IMR-90 (cell line): ENCODE data around the gene NUP210. TPM values are rescaled to one million over a fixed set of nuclear protein-coding genes. Genes with fewer than 3 reads are reported as not detected.

Experiments
- ATAC-seq: fragments of 200-7000 bp; cut with Tn5 transposase; 2 replicates; pipeline ENCODE4 v1.9.1; 2020; ENCODE audit warnings: low read depth, mild to moderate bottlenecking, moderate library complexity
- BruUV-seq: library from RNA; stranded (reverse); fragments of 400-500 nt; replicated peaks from 2 replicates; lab custom pipeline; 2021; lab: Mats Ljungman, UMichigan
- CTCF ChIA-PET: fragments of 300-600 bp; formaldehyde crosslinking; extraction: SDS; loops from one replicate; lab custom pipeline; 2021; ENCODE audit warnings: antibody characterized with exemption; lab: Yijun Ruan, JAX
- POLR2A ChIA-PET: fragments of 300-600 bp; sonication (Branson Sonifier 250); formaldehyde crosslinking; loops from one replicate; lab custom pipeline; 2022; ENCODE audit warnings: antibody characterized with exemption; ENCODE audit not compliant: unreplicated experiment; lab: Charles Lee
- DNase-seq: peaks from one replicate; pipeline ENCODE4 v3.0.0; 2013
- H2AFZ ChIP-seq: replicated peaks from 2 replicates; pipeline ENCODE3; 2013; ENCODE audit warnings: low read length, mild to moderate bottlenecking; ENCODE audit not compliant: poor library complexity
- H2AK5ac ChIP-seq: 2 replicates; pipeline ENCODE4 v1.6.1; 2013; ENCODE audit warnings: low read depth, low read length, inconsistent platforms
- H2AK9ac ChIP-seq: replicated peaks from 2 replicates; pipeline ENCODE3; 2013; ENCODE audit warnings: mild to moderate bottlenecking, low read depth, low read length, moderate library complexity; ENCODE audit not compliant: poor library complexity
- H2BK120ac ChIP-seq: 2 replicates; pipeline ENCODE4 v1.6.1; 2013; ENCODE audit warnings: low read depth, low read length, inconsistent platforms
- H2BK15ac ChIP-seq: 3 replicates; pipeline ENCODE4 v1.6.1; 2013; ENCODE audit warnings: low read depth, low read length, inconsistent platforms
- H2BK20ac ChIP-seq: 2 replicates; pipeline ENCODE4 v1.6.1; 2013; ENCODE audit warnings: low read depth, mild to moderate bottlenecking, inconsistent platforms, low read length, moderate library complexity
- H2BK5ac ChIP-seq: 2 replicates; pipeline ENCODE4 v1.6.1; 2013; ENCODE audit warnings: mild to moderate bottlenecking, low read depth, low read length, inconsistent platforms; ENCODE audit not compliant: poor library complexity, severe bottlenecking
- H3K14ac ChIP-seq: replicated peaks from 2 replicates; pipeline ENCODE4 v1.6.1; 2013; ENCODE audit warnings: low read depth, low read length, inconsistent platforms
- H3K18ac ChIP-seq: 2 replicates; pipeline ENCODE4 v1.6.1; 2013; ENCODE audit warnings: low read depth, low read length, control low read depth
- H3K23ac ChIP-seq: 2 replicates; pipeline ENCODE4 v1.6.1; 2013; ENCODE audit warnings: low read depth, low read length, inconsistent platforms
- H3K27ac ChIP-seq: 2 replicates; pipeline ENCODE4 v1.5.1; 2013; ENCODE audit warnings: mild to moderate bottlenecking, control low read depth, low read length; ENCODE audit not compliant: insufficient read depth
- H3K27me3 ChIP-seq: 2 replicates; pipeline ENCODE4 v1.6.1; 2013; ENCODE audit warnings: low read length; ENCODE audit not compliant: control insufficient read depth, insufficient read depth
- H3K36me3 ChIP-seq: 2 replicates; pipeline ENCODE4 v1.6.1; 2013; ENCODE audit warnings: low read length, mixed read lengths; ENCODE audit not compliant: control insufficient read depth, insufficient read depth
- H3K4ac ChIP-seq: 2 replicates; pipeline ENCODE4 v1.6.1; 2013; ENCODE audit warnings: low read depth, low read length, inconsistent platforms
- H3K4me1 ChIP-seq: 2 replicates; pipeline ENCODE4 v1.6.1; 2013; ENCODE audit warnings: low read length, mixed read lengths; ENCODE audit not compliant: control insufficient read depth, insufficient read depth
- H3K4me2 ChIP-seq: 2 replicates; pipeline ENCODE4 v1.6.1; 2013; ENCODE audit warnings: low read depth, mild to moderate bottlenecking, control low read depth, low read length, moderate library complexity
- H3K4me3 ChIP-seq: 2 replicates; pipeline ENCODE4 v1.5.1; 2013; ENCODE audit warnings: low read depth, mild to moderate bottlenecking, control low read depth, low read length, moderate library complexity; ENCODE audit not compliant: insufficient read depth
- H3K56ac ChIP-seq: 2 replicates; pipeline ENCODE4 v1.6.1; 2013; ENCODE audit warnings: low read length, inconsistent platforms; ENCODE audit not compliant: insufficient read depth; ENCODE audit errors: extremely low read depth
- H3K79me1 ChIP-seq, 2 experiments: 2 replicates each; pipeline ENCODE4 v1.6.1; 2013; ENCODE audit warnings: low read length in 2 of 2, inconsistent platforms in 1 of 2, low read depth in 1 of 2
- H3K9ac ChIP-seq: 2 replicates; pipeline ENCODE4 v1.6.1; 2013; ENCODE audit warnings: low read depth, low read length, control low read depth
- H3K9me1 ChIP-seq: 2 replicates; pipeline ENCODE4 v1.6.1; 2013; ENCODE audit warnings: low read length, inconsistent platforms; ENCODE audit not compliant: insufficient read depth
- H3K9me3 ChIP-seq: 2 replicates; pipeline ENCODE4 v1.6.1; 2013; ENCODE audit warnings: low read length; ENCODE audit not compliant: control insufficient read depth, insufficient read depth
- H4K20me1 ChIP-seq: 2 replicates; pipeline ENCODE4 v1.6.1; 2013; ENCODE audit warnings: low read length, inconsistent platforms; ENCODE audit not compliant: insufficient read depth
- H4K5ac ChIP-seq: 2 replicates; pipeline ENCODE4 v1.6.1; 2013; ENCODE audit warnings: mild to moderate bottlenecking, low read depth, low read length, control low read depth
- H4K8ac ChIP-seq, 2 experiments: 2 replicates each; pipeline ENCODE4 v1.6.1; 2013; ENCODE audit warnings: low read depth in 2 of 2, low read length in 2 of 2, control low read depth in 1 of 2, inconsistent platforms in 1 of 2
- H4K91ac ChIP-seq: 2 replicates; pipeline ENCODE4 v1.6.1; 2013; ENCODE audit warnings: low read depth, low read length, inconsistent platforms; ENCODE audit not compliant: insufficient read depth
- CEBPB ChIP-seq: IDR thresholded peaks from 2 replicates; pipeline ENCODE4 v1.6.1; 2012; ENCODE audit warnings: low read depth, low read length, improper control_type of control experiment
- FOS ChIP-seq: fragments of 150-350 bp; IDR thresholded peaks from 2 replicates; pipeline ENCODE4 v1.6.1; 2016; ENCODE audit warnings: low read depth, low read length
- MXI1 ChIP-seq: IDR thresholded peaks from 2 replicates; pipeline ENCODE4 v1.6.1; 2012; ENCODE audit warnings: low read depth, mild to moderate bottlenecking, low read length, moderate library complexity, borderline replicate concordance
- NFE2L2 ChIP-seq: fragments of 150-350 bp; IDR thresholded peaks from 2 replicates; pipeline ENCODE4 v1.6.1; 2016; ENCODE audit warnings: low read depth, mild to moderate bottlenecking, low read length
- RAD21 ChIP-seq: IDR thresholded peaks from 2 replicates; pipeline ENCODE4 v1.6.1; 2012; ENCODE audit warnings: low read length, improper control_type of control experiment
- RCOR1 ChIP-seq: IDR thresholded peaks from 2 replicates; pipeline ENCODE4 v1.6.1; 2012; ENCODE audit warnings: mild to moderate bottlenecking, low read length, improper control_type of control experiment; ENCODE audit not compliant: insufficient replicate concordance
- RFX5 ChIP-seq: IDR thresholded peaks from 2 replicates; pipeline ENCODE4 v1.8.0; 2012; ENCODE audit warnings: low read depth, mild to moderate bottlenecking, low read length, moderate library complexity
- WGBS, 2 experiments: methylation state at CpG; one replicate each; pipeline versions ENCODE4 v1.1.5 to v1.1.7; 2013; ENCODE audit warnings: missing lambda C conversion rate in 2 of 2; ENCODE audit not compliant: insufficient read length in 1 of 2; ENCODE audit errors: extremely low coverage in 2 of 2; 5-methylcytosine and 5-hydroxymethylcytosine counted together
- dilution Hi-C: fragments of 300-500 bp; cut with HindIII; formaldehyde crosslinking; loops from one replicate; pipeline ENCODE4 v1.14.3; 2018; ENCODE audit warnings: low sequenced_read_pairs; ENCODE audit not compliant: unreplicated experiment
- in situ Hi-C: fragments of 300-500 bp; cut with MboI; formaldehyde crosslinking; loops from 3 replicates; pipeline ENCODE4 v1.14.3; 2019; ENCODE audit warnings: low sequenced_read_pairs, inconsistent platforms, mixed read lengths
- intact Hi-C: fragments of 100-400 bp; cut with micrococcal nuclease; formaldehyde crosslinking; loops from 2 replicates; pipeline ENCODE4 v1.10.0; 2022
- polyA plus RNA-seq, 3 experiments: library from polyadenylated mRNA; depleted of rRNA; stranded (reverse); fragments of >200 nt; gene quantifications; 2 replicates each; pipeline ENCODE4 v1.2.3, GENCODE V29; 2012; ENCODE audit warnings: low replicate concordance in 1 of 3
- total RNA-seq: library from RNA; depleted of rRNA; stranded (reverse); fragments of >200 nt; gene quantifications from 2 replicates; pipeline ENCODE4 v1.2.3, GENCODE V29; 2012
- TF ChIP-seq, protein P1 (sequence below): fragments of 150-350 bp; IDR thresholded peaks from 2 replicates; pipeline ENCODE4 v1.6.1; 2017; ENCODE audit warnings: mild to moderate bottlenecking, antibody characterized with exemption, low read length, low read depth

The NUP210 gene
- total and polyA plus RNA-seq, 2 of the 4 experiments (the other 2 are of a cell fraction) = under 0.01 to 0.03 TPM

- Histone ChIP-seq H2BK20ac (no peak overlapping the region), H2BK5ac (no peak overlapping the region), H2AFZ (no peak overlapping the region), H4K8ac (no peak overlapping the region), H3K27me3 (peaks cover 7% of the 10 kb centered on the region), H3K9me3 (peaks cover 2% of the 10 kb centered on the region; the same call in 1 of the 2 replicates), H3K9me1 (no peaks in the 10 kb centered on the region), H3K4me1 (no peaks in the 10 kb centered on the region), H3K9ac (no peak overlapping the region), H2BK15ac (no peak overlapping the region), H3K79me1 (no peaks in the 10 kb centered on the region), H3K23ac (no peak overlapping the region), H4K5ac (no peak overlapping the region), H3K27ac (no peak overlapping the region), H3K56ac (no peak overlapping the region), H4K20me1 (no peaks in the 10 kb centered on the region), H3K14ac (no peak overlapping the region), H2AK9ac (no peak overlapping the region), H4K91ac (no peak overlapping the region), H3K18ac (no peak overlapping the region), H2AK5ac (no peak overlapping the region), H3K4me2 (no peak overlapping the region), H3K36me3 (no peaks in the 10 kb centered on the region), H3K4ac (no peak overlapping the region), H3K4me3 (no peak overlapping the region), H2BK120ac (no peak overlapping the region)
- no peak for DNase-seq
- no TSS peak for BruUV-seq
- ChIA-PET POLR2A (interaction anchor here (0.6 kb wide), 1 partner anchor 1298 kb away, joined by 6 read pairs; no protein-coding TSS in a partner anchor), CTCF (no interaction called here)
- intact Hi-C loops = no loop called here
- dilution Hi-C loops = no loop called here
- in situ Hi-C loops = no loop called here
- ATAC-seq = no peak
- TF ChIP-seq CEBPB (no peak), RAD21 (no peak), MXI1 (no peak), FOS (no peak), RCOR1 (no peak), NFE2L2 (no peak), RFX5 (no peak)
- TF ChIP-seq, protein P1, sequence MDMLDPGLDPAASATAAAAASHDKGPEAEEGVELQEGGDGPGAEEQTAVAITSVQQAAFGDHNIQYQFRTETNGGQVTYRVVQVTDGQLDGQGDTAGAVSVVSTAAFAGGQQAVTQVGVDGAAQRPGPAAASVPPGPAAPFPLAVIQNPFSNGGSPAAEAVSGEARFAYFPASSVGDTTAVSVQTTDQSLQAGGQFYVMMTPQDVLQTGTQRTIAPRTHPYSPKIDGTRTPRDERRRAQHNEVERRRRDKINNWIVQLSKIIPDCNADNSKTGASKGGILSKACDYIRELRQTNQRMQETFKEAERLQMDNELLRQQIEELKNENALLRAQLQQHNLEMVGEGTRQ = no peak
- no CpG with 5 or more reads among the region's 12 CpGs for WGBS, 2 experiments
Observed at GRCh38 chr3:13427662-13428603, 7.8 kb upstream of the NUP210 start.
